Pancreas (tissue), 10 donors: ENCODE results near the gene SORCS2. TPM values are rescaled to one million over a fixed set of nuclear protein-coding genes. Genes with fewer than 3 reads are reported as not detected.
A peak's percentile ranks its signal among the peaks of the same experiment; 100 is the strongest.

Experiments
- ATAC-seq, 4 donors: fragments of 200-7000 bp; cut with Tn5 transposase; one replicate each; pipeline versions ENCODE4 v1.8.0 to v1.9.1; 2020; ENCODE audit warnings: mild to moderate bottlenecking in 4 of 4, moderate library complexity in 4 of 4
- DNase-seq, 6 donors: peaks; one replicate each; pipeline ENCODE4 v3.0.0-alpha.2; 2020
- FAIRE-seq: peaks from 2 replicates; lab custom pipeline; 2012; peaks lifted over from hg19 to GRCh38; lab: Jason Lieb, UNC
- H3K27ac ChIP-seq, 4 donors: fragments of 200-600 bp; sonication (generic); 1 replicate in 3 of 4; 2 replicates in 1 of 4; pipeline versions ENCODE4 v1.5.0 to v1.8.0; 2020
- H3K27me3 ChIP-seq, 4 donors: fragments of 200-600 bp; one replicate each; pipeline ENCODE4 v1.8.0; 2021
- H3K36me3 ChIP-seq, 3 donors: fragments of 200-600 bp; sonication (generic) in 1 of 3; one replicate each; pipeline versions ENCODE4 v1.5.0 to v1.8.0; 2020 to 2021
- H3K4me1 ChIP-seq, 3 donors: fragments of 200-600 bp; one replicate each; pipeline ENCODE4 v1.8.0; 2021
- H3K4me3 ChIP-seq, 4 donors: fragments of 200-600 bp; sonication (generic) in 2 of 4; one replicate each; pipeline versions ENCODE4 v1.5.0 to v1.8.0; 2020 to 2021
- H3K9me3 ChIP-seq, 4 donors: fragments of 200-600 bp; one replicate each; pipeline ENCODE4 v1.8.0; 2021
- CTCF ChIP-seq, 4 donors: fragments of 200-600 bp; sonication (generic) in 3 of 4; IDR thresholded peaks; one replicate each; pipeline versions ENCODE4 v1.5.0 to v1.8.0; 2021; ENCODE audit warnings: antibody characterized with exemption in 4 of 4
- WGBS, 2 donors: extraction: QIAGEN DNeasy Blood & Tissue Kit; methylation state at CpG; one replicate each; pipeline ENCODE4 v1.1.7; 2013; 5-methylcytosine and 5-hydroxymethylcytosine counted together
- intact Hi-C, 3 donors: fragments of 100-400 bp; cut with DNase I; formaldehyde crosslinking; loops; one replicate each; pipeline versions ENCODE4 v1.11.1 to v1.14.2; 2022
- polyA plus RNA-seq, 2 donors: library from polyadenylated mRNA; stranded (reverse); fragments of 200-250 nt; gene quantifications; one replicate each; pipeline ENCODE4 v1.2.3, GENCODE V29; 2013
- total RNA-seq, 6 donors: library from RNA; stranded (reverse); fragmentation: NEBNext Ultra II Directional in 4 of 6; extraction: Animal tissue kit (Norgen Biotek cat#: 25700) in 4 of 6; gene quantifications; one replicate each; pipeline versions ENCODE4 v1.2.1 to v1.2.4, GENCODE V29; 2021 to 2023
- donor health status: healthy with polysubstance abuse.
- donor health status: DM: no; HTN: no; CAD: no; lungs with moderate emphysema.
- donor health status: DM: no; HTN: no; CAD: no.
- donor health status: control.
- donor health status: control.
- donor health status: Bipolar disorder and iron deficiency.
- donor health status: DM: yes; HTN: yes; CAD: no.
- donor health status: DM: no; HTN: no; CAD: no.
- donor health status: DM: no; HTN: no; CAD: no.
- donor health status: DM: yes; HTN: yes; CAD: no.

SORCS2 gene
- total and polyA plus RNA-seq, 8 donors, result 0.14 to 1.7 (median 0.42) TPM

GRCh38 chr4:7204656-7205387, 12.5 kb downstream of the SORCS2 start:
- no peak overlapping the region for H3K4me3 ChIP-seq
- FAIRE-seq, result no peak
- TF ChIP-seq CTCF (IDR thresholded peaks at IDR 0.05), result no peak
- no peaks in the 10 kb centered on the region for H3K36me3 ChIP-seq
- H3K9me3 ChIP-seq, result no peaks in the 10 kb centered on the region
- WGBS, 2 donors, result 87 to 94% methylated on average over 14 of the region's 14 CpGs
- no peaks in the 10 kb centered on the region for H3K27me3 ChIP-seq
- no peak overlapping the region for H3K27ac ChIP-seq
- no peaks in the 10 kb centered on the region for H3K4me1 ChIP-seq
- no peak for ATAC-seq
- intact Hi-C loops, result no loop called here
- DNase-seq, result peak in 1 of 6 donors; percentile 23

GRCh38 chr4:7206385-7206784, 14.0 kb downstream of the SORCS2 start:
- H3K4me1 ChIP-seq, result no peaks in the 10 kb centered on the region
- H3K36me3 ChIP-seq, result no peaks in the 10 kb centered on the region
- 50 to 52% methylated on average over 9 of the region's 9 CpGs for WGBS, 2 donors
- FAIRE-seq (no peak), ATAC-seq (peak in 3 of 4 donors; percentile 45 to 58 (median 53)), DNase-seq (no peak)
- H3K9me3 ChIP-seq, result no peaks in the 10 kb centered on the region
- H3K27ac ChIP-seq, result no peak overlapping the region
- H3K4me3 ChIP-seq, result no peak overlapping the region
- no peak for TF ChIP-seq CTCF (IDR thresholded peaks at IDR 0.05)
- no peaks in the 10 kb centered on the region for H3K27me3 ChIP-seq
- intact Hi-C loops, result no loop called here

- Histone ChIP-seq H3K9me3 (no peaks in the 10 kb centered on the region), H3K4me3 (no peak overlapping the region), H3K27ac (no peak overlapping the region), H3K4me1 (no peaks in the 10 kb centered on the region), H3K27me3 (no peaks in the 10 kb centered on the region), H3K36me3 (no peaks in the 10 kb centered on the region)
- 34 to 37% methylated on average over 20 to 21 of the region's 21 CpGs for WGBS, 2 donors
- DNase-seq (peak in 5 of 6 donors; percentile 30 to 73 (median 44)), FAIRE-seq (no peak), ATAC-seq (peak in 3 of 4 donors; percentile 82 to 94 (median 90))
- TF ChIP-seq CTCF (IDR thresholded peaks at IDR 0.05), result no peak
- intact Hi-C loops, result no loop called here
Measured at GRCh38 chr4:7206911-7207567, 14.7 kb downstream of the SORCS2 start.

- H3K4me1 ChIP-seq, result no peaks in the 10 kb centered on the region
- TF ChIP-seq CTCF (IDR thresholded peaks at IDR 0.05), result no peak
- ATAC-seq, result peak in 1 of 4 donors; percentile 6
- no peaks in the 10 kb centered on the region for H3K36me3 ChIP-seq
- intact Hi-C loops, result no loop called here
- WGBS, 2 donors, result 62 to 70% methylated on average over 11 of the region's 11 CpGs
- no peak for DNase-seq
- no peaks in the 10 kb centered on the region for H3K27me3 ChIP-seq
- FAIRE-seq, result no peak
- no peak overlapping the region for H3K27ac ChIP-seq
- H3K9me3 ChIP-seq, result no peaks in the 10 kb centered on the region
- H3K4me3 ChIP-seq, result no peak overlapping the region
Measured at GRCh38 chr4:7207628-7208231, 15.4 kb downstream of the SORCS2 start.
